Measurements from ENCODE around the gene TCTN1. TPM values are rescaled to one million over a fixed set of nuclear protein-coding genes. Genes with fewer than 3 reads are reported as not detected.

Gene TCTN1
- total RNA-seq, 2 experiments from 2014 or later, result 11.0 to 13.6 TPM

- peaks cover 21% of the 10 kb centered on the region for H3K9me3 Mint-ChIP-seq
- H3K27ac Mint-ChIP-seq, result peak overlapping the region; percentile 95
- DNase-seq, result peak; percentile 37
- H3K36me3 Mint-ChIP-seq, result peaks cover 76% of the 10 kb centered on the region
- peaks cover 56% of the 10 kb centered on the region for H3K4me1 Mint-ChIP-seq
- H3K27me3 Mint-ChIP-seq, result no peaks in the 10 kb centered on the region
- peak overlapping the region; percentile 58 for H3K4me3 Mint-ChIP-seq
Observed at GRCh38 chr12:110670161-110670701, 56.3 kb downstream of the TCTN1 start.

GRCh38 chr12:110676171-110676570 lies 62.2 kb downstream of the TCTN1 start:
- Mint-ChIP-seq H3K4me1 (peaks cover 52% of the 10 kb centered on the region), H3K36me3 (peaks cover 60% of the 10 kb centered on the region)

GRCh38 chr12:110677206-110677911 lies 63.4 kb downstream of the TCTN1 start:
- Mint-ChIP-seq H3K27ac (peak overlapping the region; percentile 9), H3K4me1 (peaks cover 50% of the 10 kb centered on the region), H3K4me3 (no peak overlapping the region), H3K36me3 (peaks cover 58% of the 10 kb centered on the region), H3K9me3 (peaks cover 10% of the 10 kb centered on the region), H3K27me3 (no peaks in the 10 kb centered on the region)
- no peak for DNase-seq

More at GRCh38 chr12:110676171-110676570, 62.2 kb downstream of the TCTN1 start:
- Mint-ChIP-seq H3K27ac (no peak overlapping the region), H3K4me3 (no peak overlapping the region), H3K9me3 (peaks cover 10% of the 10 kb centered on the region), H3K27me3 (no peaks in the 10 kb centered on the region)
- DNase-seq, result no peak

- DNase-seq, result no peak
- H3K27me3 Mint-ChIP-seq, result no peaks in the 10 kb centered on the region
- peaks cover 55% of the 10 kb centered on the region for H3K36me3 Mint-ChIP-seq
- H3K4me1 Mint-ChIP-seq, result peaks cover 46% of the 10 kb centered on the region
- peak overlapping the region; percentile 9 for H3K27ac Mint-ChIP-seq
- H3K4me3 Mint-ChIP-seq, result no peak overlapping the region
- peaks cover 7% of the 10 kb centered on the region for H3K9me3 Mint-ChIP-seq
Observed at GRCh38 chr12:110677982-110678381, 64.1 kb downstream of the TCTN1 start.

- peaks cover 40% of the 10 kb centered on the region for H3K4me1 Mint-ChIP-seq
- H3K27ac Mint-ChIP-seq, result no peak overlapping the region
- no peak overlapping the region for H3K4me3 Mint-ChIP-seq
- H3K9me3 Mint-ChIP-seq, result peaks cover 6% of the 10 kb centered on the region
- H3K36me3 Mint-ChIP-seq, result peaks cover 54% of the 10 kb centered on the region
- DNase-seq, result no peak
- H3K27me3 Mint-ChIP-seq, result no peaks in the 10 kb centered on the region
Observed at GRCh38 chr12:110679201-110679600, 65.3 kb downstream of the TCTN1 start.

GRCh38 chr12:110680032-110680431 lies 66.1 kb downstream of the TCTN1 start:
- H3K36me3 Mint-ChIP-seq, result peaks cover 55% of the 10 kb centered on the region
- H3K4me1 Mint-ChIP-seq, result peaks cover 45% of the 10 kb centered on the region
- no peak overlapping the region for H3K27ac Mint-ChIP-seq
- H3K27me3 Mint-ChIP-seq, result no peaks in the 10 kb centered on the region
- DNase-seq, result no peak
- H3K9me3 Mint-ChIP-seq, result no peaks in the 10 kb centered on the region
- H3K4me3 Mint-ChIP-seq, result no peak overlapping the region

GRCh38 chr12:110683888-110684287 lies 70.0 kb downstream of the TCTN1 start:
- H3K36me3 Mint-ChIP-seq, result peaks cover 59% of the 10 kb centered on the region
- H3K4me1 Mint-ChIP-seq, result peaks cover 47% of the 10 kb centered on the region
- peak overlapping the region; percentile 35 for H3K27ac Mint-ChIP-seq
- H3K4me3 Mint-ChIP-seq, result no peak overlapping the region
- H3K27me3 Mint-ChIP-seq, result no peaks in the 10 kb centered on the region
- peaks cover 2% of the 10 kb centered on the region for H3K9me3 Mint-ChIP-seq
- DNase-seq, result no peak

- Mint-ChIP-seq H3K4me3 (no peak overlapping the region), H3K27ac (no peak overlapping the region), H3K9me3 (peaks cover 2% of the 10 kb centered on the region), H3K4me1 (peaks cover 47% of the 10 kb centered on the region), H3K36me3 (peaks cover 59% of the 10 kb centered on the region), H3K27me3 (no peaks in the 10 kb centered on the region)
- DNase-seq, result no peak
Observed at GRCh38 chr12:110684312-110684836, 70.4 kb downstream of the TCTN1 start.

- Mint-ChIP-seq H3K4me1 (peaks cover 51% of the 10 kb centered on the region), H3K27me3 (no peaks in the 10 kb centered on the region), H3K27ac (no peak overlapping the region), H3K4me3 (peak overlapping the region; percentile 81), H3K36me3 (peaks cover 52% of the 10 kb centered on the region), H3K9me3 (peaks cover 2% of the 10 kb centered on the region)
- no peak for DNase-seq
Observed at GRCh38 chr12:110686294-110686903, 72.5 kb downstream of the TCTN1 start.

- Mint-ChIP-seq H3K4me3 (peak overlapping the region; percentile 81), H3K4me1 (peaks cover 48% of the 10 kb centered on the region), H3K36me3 (peaks cover 41% of the 10 kb centered on the region), H3K9me3 (peaks cover 2% of the 10 kb centered on the region), H3K27me3 (no peaks in the 10 kb centered on the region), H3K27ac (no peak overlapping the region)
- no peak for DNase-seq
Observed at GRCh38 chr12:110687396-110688169, 73.7 kb downstream of the TCTN1 start.

- peaks cover 49% of the 10 kb centered on the region for H3K4me1 Mint-ChIP-seq
- DNase-seq, result peak; percentile 43
- H3K4me3 Mint-ChIP-seq, result peak within 1 kb of the TSS; percentile 90
- H3K27ac Mint-ChIP-seq, result peak within 1 kb of the TSS; percentile 92
- peaks cover 35% of the 10 kb centered on the region for H3K36me3 Mint-ChIP-seq
- H3K9me3 Mint-ChIP-seq, result peaks cover 2% of the 10 kb centered on the region
- no peaks in the 10 kb centered on the region for H3K27me3 Mint-ChIP-seq
Observed at GRCh38 chr12:110688446-110689280, 74.7 kb downstream of the TCTN1 start, which contains the start of gene HVCN1. Gene HVCN1 (minus strand): TSS chr12:110689115. CDS start chr12:110683245, 5,870 bp downstream.

GRCh38 chr12:110689281-110690126 lies 75.6 kb downstream of the TCTN1 start:
- peak overlapping the region; percentile 90 for H3K4me3 Mint-ChIP-seq
- H3K9me3 Mint-ChIP-seq, result peaks cover 2% of the 10 kb centered on the region
- peak overlapping the region; percentile 92 for H3K27ac Mint-ChIP-seq
- DNase-seq, result peak; percentile 64
- H3K36me3 Mint-ChIP-seq, result peaks cover 29% of the 10 kb centered on the region
- H3K4me1 Mint-ChIP-seq, result peaks cover 48% of the 10 kb centered on the region
- H3K27me3 Mint-ChIP-seq, result no peaks in the 10 kb centered on the region

- DNase-seq, result no peak
- H3K36me3 Mint-ChIP-seq, result peaks cover 23% of the 10 kb centered on the region
- H3K4me1 Mint-ChIP-seq, result peaks cover 42% of the 10 kb centered on the region
- peak overlapping the region; percentile 92 for H3K27ac Mint-ChIP-seq
- peaks cover 2% of the 10 kb centered on the region for H3K9me3 Mint-ChIP-seq
- H3K4me3 Mint-ChIP-seq, result peak overlapping the region; percentile 90
- no peaks in the 10 kb centered on the region for H3K27me3 Mint-ChIP-seq
Observed at GRCh38 chr12:110690127-110690430, 76.2 kb downstream of the TCTN1 start.
